Measurements from ENCODE around the gene PLGRKT.
"Not testable (repeated sequence)": the region's sequence is repeated elsewhere in the genome, so short reads cannot be mapped to it uniquely, and the experiment has no call there.

Gene PLGRKT

DNA sequence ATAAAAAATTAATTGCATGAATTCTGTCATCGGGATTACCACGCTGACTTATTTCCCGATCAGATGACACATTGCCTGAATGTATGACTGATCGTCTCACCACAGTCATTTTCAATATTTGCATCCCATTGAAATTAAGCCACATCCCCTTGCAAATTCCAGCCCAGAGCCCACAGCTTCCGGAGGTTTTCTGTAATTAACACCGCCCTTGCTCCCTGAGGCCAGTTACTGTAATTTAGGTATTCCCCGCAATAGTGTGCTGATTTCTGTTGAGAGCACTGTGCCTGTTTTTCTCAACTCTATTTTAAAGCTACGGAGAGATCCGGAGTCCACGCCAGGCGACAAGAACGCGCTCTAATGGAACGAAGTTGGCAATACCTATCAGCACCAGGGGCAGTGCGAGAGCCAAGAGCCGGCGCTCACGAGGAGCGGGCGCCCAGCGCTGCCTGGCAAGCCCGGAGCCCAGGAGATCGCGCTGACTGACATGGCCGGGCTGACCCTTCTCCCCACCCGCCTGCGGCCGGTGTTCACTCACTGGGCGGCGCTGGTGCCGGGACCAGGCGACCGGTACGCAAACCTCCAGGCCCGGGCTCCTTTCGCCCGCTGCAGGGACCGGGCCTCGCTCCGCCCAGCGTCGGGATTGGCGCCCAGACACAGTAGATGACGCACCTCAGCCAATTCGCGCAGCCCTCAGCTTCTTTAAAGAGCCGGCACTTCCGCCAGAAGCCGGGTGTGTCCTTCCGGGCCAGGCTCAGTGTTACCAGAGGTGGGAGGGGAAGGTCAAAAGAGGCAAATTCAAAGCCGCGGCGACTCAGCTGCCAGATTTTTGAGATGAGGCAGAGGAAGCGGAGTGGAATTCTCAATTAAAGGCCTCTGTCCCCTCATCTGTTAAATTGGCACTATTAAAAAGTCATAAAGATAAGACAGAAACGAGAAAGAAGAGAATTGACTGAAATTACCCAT is at the start of gene PLGRKT:
TSS of gene PLGRKT (minus strand) at position 672 of the 963 bp plus-strand sequence. CDS start 5,948 bp downstream, outside the sequence.
- DNase-seq (ENCODE audit: low read depth in 2 of 2) = peak; percentile 85 to 88

GRCh38 chr9:5486988-5487387 is 49.3 kb upstream of the PLGRKT start:
- no peak for DNase-seq (ENCODE audit: low read depth in 2 of 2)

- no peak for DNase-seq (ENCODE audit: low read depth in 2 of 2)
Observed at GRCh38 chr9:5485378-5486085, 47.8 kb upstream of the PLGRKT start.

GRCh38 chr9:5483306-5483705 is 45.6 kb upstream of the PLGRKT start:
- no peak for DNase-seq (ENCODE audit: low read depth in 2 of 2)

GRCh38 chr9:5482194-5482593 is 44.5 kb upstream of the PLGRKT start:
- DNase-seq (ENCODE audit: low read depth in 2 of 2) = no peak

GRCh38 chr9:5481322-5482040 is 43.8 kb upstream of the PLGRKT start:
- no peak for DNase-seq (ENCODE audit: low read depth in 2 of 2)

DNA sequence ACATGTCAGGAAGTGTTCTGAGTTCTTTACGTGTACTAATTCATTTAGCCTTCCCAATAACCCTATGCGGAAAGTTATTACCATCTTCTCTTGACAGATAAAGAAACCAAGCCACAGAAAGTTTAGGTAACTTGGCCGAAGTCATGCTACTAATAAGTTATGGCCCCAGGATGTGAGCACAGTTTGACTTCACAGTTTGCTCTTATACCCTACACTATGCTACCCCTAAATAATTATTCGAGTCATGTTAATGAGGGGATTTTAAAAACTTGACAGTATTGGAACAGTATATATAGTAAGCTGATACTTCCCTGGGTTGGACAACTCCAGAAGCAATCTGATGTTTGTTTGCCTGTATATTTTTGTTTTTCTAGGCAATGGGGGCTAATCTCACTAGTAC is 43.2 kb upstream of the PLGRKT start:
- no peak for DNase-seq (ENCODE audit: low read depth in 2 of 2)

DNA sequence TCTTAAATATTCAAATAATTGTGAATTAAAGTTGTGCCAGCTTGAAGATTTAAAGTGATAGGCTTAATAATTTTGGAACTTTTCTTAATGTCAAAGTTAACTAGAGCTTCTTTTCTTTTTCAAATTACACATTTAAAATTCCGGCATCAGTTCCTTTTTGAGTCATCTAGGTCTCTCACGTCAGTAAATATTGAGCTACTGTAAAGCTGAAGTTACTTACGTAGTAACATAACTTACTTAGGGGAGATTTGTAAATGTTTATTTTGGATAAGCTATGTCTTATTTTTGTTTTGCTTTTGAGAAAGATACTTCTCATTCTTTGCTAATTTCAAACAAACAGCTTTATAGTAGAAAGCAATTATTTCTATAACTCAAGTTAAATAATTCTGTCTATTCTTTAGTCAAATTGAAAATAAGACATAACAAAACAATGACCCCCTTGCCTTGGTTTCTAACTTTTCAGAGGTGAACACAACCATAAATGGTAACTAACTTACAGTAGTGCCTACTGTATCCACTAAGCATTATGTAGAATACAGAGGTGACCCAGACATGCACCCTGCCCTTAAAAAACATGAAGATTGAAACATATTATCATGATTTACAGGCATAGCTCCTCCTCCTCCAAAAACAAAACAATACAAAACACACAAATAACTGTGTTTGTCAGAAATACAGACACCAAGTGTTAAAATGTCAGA is 42.4 kb upstream of the PLGRKT start:
- DNase-seq (ENCODE audit: low read depth in 2 of 2) = no peak

- DNase-seq (ENCODE audit: low read depth in 2 of 2) = no peak
Observed at GRCh38 chr9:5478206-5478605, 40.5 kb upstream of the PLGRKT start.

- not testable (repeated sequence) for DNase-seq (ENCODE audit: low read depth in 2 of 2)
Observed at GRCh38 chr9:5475611-5476010, 37.9 kb upstream of the PLGRKT start.

DNA sequence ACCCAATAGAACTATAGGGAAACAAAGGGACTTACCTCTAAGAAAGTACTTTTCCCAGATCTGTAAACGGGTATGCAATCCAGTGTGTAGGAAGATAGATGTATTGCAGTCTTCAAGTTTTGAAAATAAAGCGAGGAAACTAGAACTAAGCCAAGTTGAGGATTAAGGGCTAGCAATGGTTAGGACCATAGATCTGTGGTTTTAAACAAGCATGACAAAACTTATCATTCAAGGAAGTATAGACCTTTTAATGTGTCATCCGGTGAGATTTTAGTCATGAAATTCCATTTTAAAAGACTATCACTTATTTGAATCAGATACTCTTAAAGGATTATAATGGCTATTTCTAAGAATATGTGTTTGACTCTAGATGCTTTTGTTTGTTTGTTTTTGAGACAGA is 33.1 kb upstream of the PLGRKT start:
- DNase-seq (ENCODE audit: low read depth in 2 of 2) = no peak

DNA sequence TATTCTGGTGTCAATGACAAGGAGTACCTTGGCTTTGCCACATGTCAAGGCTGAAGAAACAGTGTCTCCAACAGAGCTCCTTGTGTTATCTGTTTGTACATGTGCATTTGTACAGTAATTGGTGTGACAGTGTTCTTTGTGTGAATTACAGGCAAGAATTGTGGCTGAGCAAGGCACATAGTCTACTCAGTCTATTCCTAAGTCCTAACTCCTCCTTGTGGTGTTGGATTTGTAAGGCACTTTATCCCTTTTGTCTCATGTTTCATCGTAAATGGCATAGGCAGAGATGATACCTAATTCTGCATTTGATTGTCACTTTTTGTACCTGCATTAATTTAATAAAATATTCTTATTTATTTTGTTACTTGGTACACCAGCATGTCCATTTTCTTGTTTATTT is 32.4 kb upstream of the PLGRKT start:
- DNase-seq (ENCODE audit: low read depth in 2 of 2) = no peak

DNA sequence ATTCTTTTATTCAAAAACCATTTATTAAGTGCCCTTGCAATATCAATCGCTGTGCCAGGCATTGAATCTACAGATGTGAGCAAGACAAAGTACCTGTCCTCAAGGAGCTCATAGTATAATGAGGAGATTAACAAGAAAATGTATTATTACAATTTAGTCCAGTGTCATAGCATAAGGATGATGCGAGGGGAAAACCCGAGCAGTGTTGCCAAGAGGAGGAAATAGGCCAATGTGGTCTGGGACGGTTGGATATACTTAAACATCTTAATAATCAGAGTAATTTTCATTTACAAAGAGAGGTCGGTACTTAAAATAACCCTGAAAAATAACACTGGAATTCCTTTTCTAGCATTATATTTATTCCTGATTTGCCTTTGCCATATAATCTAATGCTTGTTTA is 31.1 kb upstream of the PLGRKT start:
- no peak for DNase-seq (ENCODE audit: low read depth in 2 of 2)

- no peak for DNase-seq (ENCODE audit: low read depth in 2 of 2)
Observed at GRCh38 chr9:5466766-5467165, 29.0 kb upstream of the PLGRKT start.

GRCh38 chr9:5466005-5466404 is 28.3 kb upstream of the PLGRKT start:
- DNase-seq (ENCODE audit: low read depth in 2 of 2) = no peak

- DNase-seq (ENCODE audit: low read depth in 2 of 2) = not testable (repeated sequence)
Observed at GRCh38 chr9:5464831-5465330, 27.2 kb upstream of the PLGRKT start.

DNA sequence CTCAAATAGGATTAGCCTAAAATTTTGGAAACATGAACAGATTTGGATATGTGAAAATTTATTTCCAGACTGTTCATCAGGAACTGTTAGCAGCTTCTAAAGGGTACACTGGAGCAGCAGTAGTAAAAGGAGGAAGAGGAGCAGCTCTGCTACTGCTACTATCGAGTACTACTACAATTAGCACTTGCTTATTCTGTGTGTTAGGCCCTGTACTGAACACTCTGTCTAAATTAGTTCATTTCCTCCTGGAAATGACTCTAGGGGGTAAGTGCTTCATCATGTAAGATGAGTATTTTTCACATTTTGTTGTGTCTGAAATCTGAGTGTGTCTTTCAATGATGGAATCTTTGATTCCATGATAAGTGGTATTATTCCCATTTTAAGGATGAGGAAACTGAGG is 22.4 kb upstream of the PLGRKT start:
- no peak for DNase-seq (ENCODE audit: low read depth in 2 of 2)

- DNase-seq (ENCODE audit: low read depth in 2 of 2) = no peak
Observed at GRCh38 chr9:5459289-5459829, 21.6 kb upstream of the PLGRKT start.

- DNase-seq (ENCODE audit: low read depth in 2 of 2) = no peak
Observed at GRCh38 chr9:5455181-5455580, 17.5 kb upstream of the PLGRKT start.

GRCh38 chr9:5453673-5454072 is 15.9 kb upstream of the PLGRKT start:
- no peak for DNase-seq (ENCODE audit: low read depth in 2 of 2)

- no peak for DNase-seq (ENCODE audit: low read depth in 2 of 2)
Observed at GRCh38 chr9:5453004-5453403, 15.3 kb upstream of the PLGRKT start.
